HG03025 (cell line): ENCODE data around the gene EPAS1.

Experiments used
- ATAC-seq: cut with Tn5 transposase; IDR thresholded peaks from one replicate; pipeline ENCODE4 v1.9.1; 2021; ENCODE audit warnings: mild to moderate bottlenecking, moderate library complexity; ENCODE audit not compliant: unreplicated experiment, low FRiP score

EPAS1 gene

GRCh38 chr2:46296840-46297545 is at the start of gene EPAS1:
EPAS1 (plus strand) TSS chr2:46297407; CDS start chr2:46297912, 505 bp downstream.
- peak; percentile 85 for ATAC-seq

- ATAC-seq: no peak
Observed at GRCh38 chr2:46248171-46248570, 49.0 kb upstream of the EPAS1 start.

DNA sequence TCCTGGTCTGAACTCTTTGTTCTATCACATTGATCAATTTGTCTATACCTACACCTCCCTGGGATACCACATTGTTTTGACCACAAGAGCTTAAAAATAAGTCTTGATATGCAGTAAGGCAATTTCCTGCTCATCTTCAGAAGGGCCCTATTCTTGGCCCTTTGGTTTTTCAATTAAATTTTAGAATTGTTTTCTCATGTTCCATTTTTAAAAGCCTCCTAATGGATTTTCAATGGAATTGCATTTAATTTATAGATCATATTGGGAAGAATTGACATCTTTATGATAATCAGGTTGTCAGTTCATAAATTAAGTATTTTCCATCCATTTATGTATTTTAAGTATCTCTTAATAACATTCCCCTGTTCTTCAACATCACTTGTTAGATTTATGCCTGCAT is 47.6 kb upstream of the EPAS1 start:
- ATAC-seq: no peak

DNA sequence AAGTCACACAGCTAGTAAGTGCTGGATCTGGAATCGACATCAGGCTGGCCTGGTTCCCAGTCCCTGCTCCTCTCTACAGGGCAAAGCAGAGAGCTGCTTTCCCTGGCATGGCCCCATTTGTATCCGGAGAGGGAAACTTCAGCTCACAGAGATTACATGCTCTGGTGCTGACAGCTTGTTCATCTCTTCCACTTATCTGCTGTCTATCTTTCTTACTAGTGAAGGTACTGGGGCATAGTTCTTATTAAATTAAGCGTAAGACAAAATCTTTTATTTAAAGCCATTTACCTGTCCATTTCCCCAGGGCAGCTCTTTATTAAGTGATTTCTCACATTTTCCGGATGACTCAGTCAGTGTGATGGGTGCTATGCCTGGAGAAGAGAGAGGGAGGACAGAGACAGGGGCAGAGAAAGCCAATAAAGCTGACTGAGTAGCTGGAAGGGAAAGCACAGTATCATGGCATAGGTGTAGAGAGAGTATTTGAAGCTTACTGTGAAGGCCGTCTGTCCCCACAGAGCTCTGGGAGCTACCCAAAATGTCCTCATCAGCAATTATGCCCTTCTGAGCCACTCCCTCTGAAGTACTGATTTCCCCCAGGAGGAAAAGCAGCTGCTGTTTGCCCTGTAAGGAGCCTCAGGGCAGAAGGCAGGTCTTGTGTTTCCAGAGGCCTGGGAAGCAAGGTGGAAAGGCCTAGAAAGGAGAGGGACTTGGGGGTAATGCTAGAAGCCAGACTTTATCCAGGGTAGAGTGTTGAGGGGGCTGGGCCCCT is 44.1 kb upstream of the EPAS1 start:
- no peak for ATAC-seq

DNA sequence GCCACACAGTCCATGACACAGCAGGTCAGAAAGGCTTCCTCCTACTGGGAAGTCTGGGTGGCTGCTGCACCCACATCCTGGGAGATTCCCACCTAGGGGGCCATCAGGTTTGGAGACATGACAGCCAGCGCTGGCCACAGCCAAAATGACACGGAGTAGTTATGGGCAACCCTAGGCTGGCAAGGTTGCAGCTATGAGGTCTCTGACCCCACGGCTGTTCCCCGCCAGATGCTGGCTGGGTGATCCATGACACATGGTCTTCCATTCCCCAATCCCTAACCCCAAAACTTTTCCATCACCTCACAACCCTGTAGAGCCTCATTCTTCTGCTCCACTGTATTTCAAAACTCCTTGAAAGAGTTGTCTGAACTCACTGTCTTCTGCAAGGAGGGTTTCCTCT is 42.7 kb upstream of the EPAS1 start:
- ATAC-seq: no peak

- no peak for ATAC-seq
Observed at GRCh38 chr2:46256563-46257142, 40.6 kb upstream of the EPAS1 start.

DNA sequence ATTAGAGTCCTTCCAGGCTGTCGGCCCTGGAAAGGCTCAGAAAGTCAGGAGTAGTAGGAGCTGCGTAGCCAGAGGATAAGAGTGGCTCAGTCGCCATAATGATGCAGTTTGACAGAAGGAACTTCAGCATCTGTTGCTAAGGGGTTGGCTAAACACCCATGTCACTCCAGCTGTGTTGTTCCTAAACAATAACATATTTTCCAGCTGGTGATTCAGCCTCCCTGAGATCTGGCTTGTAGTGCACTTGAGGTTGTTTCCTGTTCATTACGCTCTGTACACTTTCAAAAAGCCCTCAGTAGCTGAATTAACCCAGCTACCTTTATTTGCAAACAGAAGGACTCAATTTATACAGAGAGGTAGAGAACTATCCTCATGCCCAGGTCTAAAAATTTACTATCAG is 39.7 kb upstream of the EPAS1 start:
- ATAC-seq: no peak

- ATAC-seq: no peak
Observed at GRCh38 chr2:46257980-46258379, 39.2 kb upstream of the EPAS1 start.

DNA sequence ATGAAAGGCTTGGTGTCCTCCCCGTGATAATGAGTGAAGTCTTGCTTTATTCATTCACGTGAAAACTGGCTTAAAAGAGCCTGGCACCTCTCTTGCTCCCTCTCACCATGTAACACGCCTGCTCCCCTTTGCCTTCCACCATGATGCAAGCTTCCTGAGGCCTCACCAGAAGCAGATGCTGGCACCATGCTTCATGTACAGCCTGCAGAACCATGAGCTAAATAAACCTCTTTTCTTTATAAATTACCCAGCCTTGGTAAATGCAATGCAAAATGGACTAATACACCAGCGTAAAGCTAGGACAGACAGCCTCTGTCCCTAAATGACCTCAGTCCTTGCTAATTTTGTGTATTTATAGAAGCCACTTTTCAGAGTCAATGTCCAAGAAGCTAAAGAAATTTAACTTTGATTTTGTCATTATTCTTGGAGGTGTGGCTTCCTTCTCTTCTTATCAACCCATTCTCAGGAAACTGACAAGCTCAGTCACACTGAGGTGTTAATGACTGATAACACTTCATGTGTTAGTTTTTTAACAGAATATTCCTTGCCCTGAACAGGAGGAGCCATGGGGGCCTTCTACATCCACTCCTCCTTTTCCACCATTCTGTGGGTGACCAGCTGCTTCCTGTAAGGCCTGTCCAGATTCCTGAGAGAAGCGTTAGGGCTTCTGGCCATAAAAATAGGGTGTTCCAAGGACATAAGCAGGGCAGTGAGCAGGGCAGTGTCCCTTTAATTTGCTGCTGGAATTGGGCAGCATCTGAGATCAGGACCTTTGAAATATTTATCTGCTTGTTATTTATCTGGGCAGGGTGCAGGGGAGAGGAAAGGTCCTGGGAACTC is 38.0 kb upstream of the EPAS1 start:
- ATAC-seq: no peak

GRCh38 chr2:46259777-46260168 is 37.4 kb upstream of the EPAS1 start:
- ATAC-seq: no peak

GRCh38 chr2:46260305-46260704 is 36.9 kb upstream of the EPAS1 start:
- no peak for ATAC-seq

GRCh38 chr2:46262248-46262938 is 34.8 kb upstream of the EPAS1 start:
- no peak for ATAC-seq

- no peak for ATAC-seq
Observed at GRCh38 chr2:46263347-46263746, 33.9 kb upstream of the EPAS1 start.

DNA sequence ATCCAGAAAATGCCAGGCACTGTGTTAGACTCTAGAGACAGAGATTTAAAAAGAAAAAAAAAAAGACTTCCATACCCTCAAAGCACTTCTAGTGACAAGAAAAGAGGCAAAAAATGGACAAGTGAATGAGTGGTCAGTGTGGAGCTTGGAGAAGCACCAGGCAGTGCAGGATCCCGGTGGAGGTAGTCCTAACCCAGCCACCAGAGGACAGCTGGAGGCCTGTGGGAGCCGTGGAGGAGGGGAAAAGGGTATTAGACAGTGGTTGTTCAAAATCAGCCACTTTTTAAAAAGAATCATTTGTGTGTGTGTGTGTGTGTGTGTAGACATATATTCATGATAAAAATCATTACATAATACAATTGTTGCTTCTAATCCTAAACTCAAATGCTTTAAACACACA is 32.8 kb upstream of the EPAS1 start:
- ATAC-seq: no peak

DNA sequence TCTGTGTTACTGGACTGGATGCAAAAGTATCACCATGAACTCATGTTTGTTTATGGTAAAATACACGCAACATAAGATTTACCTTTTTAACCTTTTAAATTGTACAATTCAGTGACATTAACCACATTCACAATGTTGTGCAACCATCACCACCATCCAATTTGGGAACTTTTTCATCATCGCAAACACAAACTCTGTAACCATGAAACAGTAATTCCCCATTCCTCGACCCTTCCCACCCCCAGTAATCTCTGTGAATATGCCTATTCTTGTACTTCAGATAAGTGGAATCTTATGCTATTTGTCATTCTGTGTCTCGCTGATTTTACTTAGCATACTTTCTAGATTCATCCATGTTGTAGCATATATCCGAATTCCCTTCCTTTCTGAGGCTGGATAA is 31.1 kb upstream of the EPAS1 start:
- ATAC-seq: no peak

DNA sequence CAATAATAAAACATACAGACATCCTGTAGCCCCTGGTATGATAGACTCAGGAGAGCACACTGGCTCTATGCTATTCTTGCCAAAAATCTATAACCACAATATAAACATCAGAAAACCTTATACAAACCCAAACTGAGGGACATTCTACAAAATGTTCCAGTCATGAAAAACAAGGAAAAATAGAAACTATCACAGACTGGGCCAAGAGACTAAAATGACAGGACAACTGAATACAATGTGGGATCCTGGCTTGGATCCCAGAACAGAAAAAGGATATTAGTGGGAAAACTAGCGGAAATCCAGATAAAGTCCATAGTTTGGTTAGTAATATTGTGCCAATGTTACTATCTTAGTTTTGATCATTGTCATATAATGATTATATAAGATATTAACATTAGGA is 29.6 kb upstream of the EPAS1 start:
- ATAC-seq: no peak

DNA sequence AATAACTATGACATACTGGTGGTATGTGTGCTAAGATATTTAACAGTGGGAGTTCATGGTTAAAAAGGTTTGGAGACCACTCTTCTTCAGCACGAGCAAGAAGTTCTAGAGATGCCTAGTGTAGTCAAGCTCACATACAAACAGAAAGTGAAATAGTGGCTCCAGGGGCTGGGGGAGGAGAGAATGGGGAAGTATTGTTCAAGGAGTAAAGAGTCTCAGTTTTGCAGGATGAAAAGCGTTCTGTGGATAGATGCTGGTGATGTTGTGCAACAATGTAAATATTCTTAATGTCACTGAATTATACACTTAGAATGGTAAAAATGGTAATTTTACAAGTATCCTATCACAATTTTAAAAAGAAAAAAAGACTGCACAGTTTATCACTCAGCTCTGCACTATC is 29.0 kb upstream of the EPAS1 start:
- ATAC-seq: no peak

DNA sequence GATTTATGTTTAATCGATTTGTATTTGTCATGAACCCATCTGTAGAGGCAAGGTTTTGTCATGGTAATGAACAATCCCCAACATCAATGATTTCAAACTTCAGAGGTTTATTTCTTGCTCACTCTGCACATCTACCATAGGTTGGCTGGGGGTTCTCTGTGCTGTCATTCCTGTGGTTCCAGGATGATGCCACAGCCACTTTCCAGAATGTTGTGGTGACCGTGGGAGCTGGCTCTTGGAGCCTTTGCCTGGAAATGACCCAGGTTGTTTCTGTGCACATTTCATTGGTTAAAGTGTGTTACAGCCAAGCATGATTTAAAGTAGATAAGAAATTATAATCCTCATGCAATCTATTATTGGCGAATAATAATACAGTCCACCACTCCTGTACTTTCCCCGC is 28.2 kb upstream of the EPAS1 start:
- ATAC-seq: no peak

GRCh38 chr2:46269544-46270273 is 27.5 kb upstream of the EPAS1 start:
- ATAC-seq: no peak

- ATAC-seq: no peak
Observed at GRCh38 chr2:46270384-46270783, 26.8 kb upstream of the EPAS1 start.
